ENCODE results near the gene TECPR1. TPM values are rescaled to one million over a fixed set of nuclear protein-coding genes. Genes with fewer than 3 reads are reported as not detected.

The TECPR1 gene
- polyA plus RNA-seq, 2 of the 4 experiments (the other 2 are of a cell fraction), result 2.5 to 11.1 TPM

GRCh38 chr7:98287486-98287959 lies 35.5 kb upstream of the TECPR1 start:
- peak overlapping the region in 1 of 2 experiments; percentile 99; a peak in 3 of 6 replicates for H3K27ac ChIP-seq

GRCh38 chr7:98286701-98287485 lies 34.9 kb upstream of the TECPR1 start:
- CTCF ChIA-PET, result interaction anchor here (1.9 to 3.6 kb wide), 5 partner anchors 7 to 115 kb away, joined by 8 to 20 read pairs (median 10); partner anchors contain the start of gene BAIAP2L1
- peak overlapping the region; percentile 98 for H3K4me2 ChIP-seq
- no peak for DNase-seq (ENCODE audit: low read depth in 1 of 2, low spot score in 1 of 2)
- 85% methylated on average over 20 of the region's 21 CpGs for WGBS (ENCODE audit: missing lambda C conversion rate)
- H3K4me3 ChIP-seq, result no peak overlapping the region
- peaks cover 57% of the 10 kb centered on the region for H3K4me1 ChIP-seq
- POLR2A ChIA-PET, result no interaction called here
- peak; percentile 1 to 3; a peak in 3 of 6 replicates for ATAC-seq
- FAIRE-seq, result no peak
- H3K9me3 ChIP-seq, result no peaks in the 10 kb centered on the region
- peak overlapping the region; percentile 98 to 99; a peak in 5 of 6 replicates for H3K27ac ChIP-seq
- TF ChIP-seq HEYL (CRISPR knock-in tag; IDR thresholded peaks at IDR 0.05) (no peak), HDAC2 (IDR thresholded peaks at IDR 0.05) (no peak), CBX2 (IDR thresholded peaks at IDR 0.05; ENCODE audit: borderline replicate concordance, low read depth) (no peak), ZNF302 (CRISPR knock-in tag; IDR thresholded peaks at IDR 0.05) (no peak), ZFP36 (IDR thresholded peaks at IDR 0.05; ENCODE audit: borderline replicate concordance, partially characterized antibody) (no peak), JUN (IDR thresholded peaks at IDR 0.05) (no peak; a peak in 1 of 5 replicates), FOXS1 (CRISPR knock-in tag; IDR thresholded peaks at IDR 0.05) (no peak), EHMT2 (IDR thresholded peaks at IDR 0.05; ENCODE audit: low read depth) (no peak), SREBF2 (IDR thresholded peaks at IDR 0.05) (no peak), FOSB (CRISPR knock-in tag; IDR thresholded peaks at IDR 0.05) (no peak), CHD2 (IDR thresholded peaks at IDR 0.05; ENCODE audit: low read length, partially characterized antibody) (no peak), FOSL2 (IDR thresholded peaks at IDR 0.05) (no peak), FOSL2 (CRISPR knock-in tag; IDR thresholded peaks at IDR 0.05) (no peak), CBX8 (IDR thresholded peaks at IDR 0.05) (no peak), CTCF (IDR thresholded peaks at IDR 0.05) (no peak), CEBPB (IDR thresholded peaks at IDR 0.05) (no peak), POLR2AphosphoS2 (conservative IDR thresholded peaks at IDR 0.05; ENCODE audit: low read length) (no peak; the same call in 1 of the 2 replicates), MAZ (IDR thresholded peaks at IDR 0.05; ENCODE audit: borderline replicate concordance, low read depth, low read length) (no peak), HOXA7 (CRISPR knock-in tag; IDR thresholded peaks at IDR 0.05) (no peak), RNF2 (IDR thresholded peaks at IDR 0.05; ENCODE audit: borderline replicate concordance, low read depth) (no peak)

More at GRCh38 chr7:98287486-98287959, 35.5 kb upstream of the TECPR1 start:
- H3K4me1 ChIP-seq, result peaks cover 56% of the 10 kb centered on the region
- ATAC-seq (peak in 1 of 2 experiments; percentile 4; a peak in 3 of 6 replicates), DNase-seq (ENCODE audit: low read depth in 1 of 2, low spot score in 1 of 2) (no peak), FAIRE-seq (no peak)
- no peak overlapping the region for H3K4me3 ChIP-seq
- 87% methylated on average over 10 of the region's 14 CpGs for WGBS (ENCODE audit: missing lambda C conversion rate)
- CTCF ChIA-PET, result interaction anchor here (0.6 to 2.1 kb wide), 5 partner anchors 13 to 131 kb away, joined by 4 to 10 read pairs (median 8); partner anchors contain the start of gene BAIAP2L1
- no peaks in the 10 kb centered on the region for H3K9me3 ChIP-seq
- H3K4me2 ChIP-seq, result no peak overlapping the region
- POLR2A ChIA-PET, result no interaction called here
- TF ChIP-seq RCOR1 (IDR thresholded peaks at IDR 0.05; ENCODE audit: low read depth, low read length), result no peak
- TF ChIP-seq POLR2A (IDR thresholded peaks at IDR 0.05; ENCODE audit: low read length), result no peak
- no peak for TF ChIP-seq CEBPB (IDR thresholded peaks at IDR 0.05)
- TF ChIP-seq CHD2 (IDR thresholded peaks at IDR 0.05; ENCODE audit: low read length, partially characterized antibody), result no peak
- TF ChIP-seq JUN (IDR thresholded peaks at IDR 0.05), result 0 out of 5 replicates have a peak, but pooled peaks of 1 of the 2 experiments have one; percentile 5
- TF ChIP-seq REST (IDR thresholded peaks at IDR 0.05), result no peak
- TF ChIP-seq FOXS1 (CRISPR knock-in tag; IDR thresholded peaks at IDR 0.05), result no peak
- no peak for TF ChIP-seq HOXB5 (CRISPR knock-in tag; IDR thresholded peaks at IDR 0.05)
- TF ChIP-seq POLR2AphosphoS2 (conservative IDR thresholded peaks at IDR 0.05; ENCODE audit: low read length), result peak; percentile 42; the same call in 1 of the 2 replicates
- 0 out of 2 replicates have a peak, but pooled peaks have one; percentile 25 for TF ChIP-seq PBX3 (IDR thresholded peaks at IDR 0.05)
